EL (cell line): ENCODE data around the gene FAM20C.

ENCODE experiments used
- DNase-seq: peaks from one replicate; pipeline ENCODE4 v3.0.0-alpha.2; 2016

The FAM20C gene

GRCh38 chr7:278081-278480, 85.7 kb downstream of the FAM20C start:
- no peak for DNase-seq

- DNase-seq, result no peak
Observed at GRCh38 chr7:279821-280220, 87.5 kb downstream of the FAM20C start.

- DNase-seq, result no peak
Observed at GRCh38 chr7:280461-280860, 88.1 kb downstream of the FAM20C start.

DNA sequence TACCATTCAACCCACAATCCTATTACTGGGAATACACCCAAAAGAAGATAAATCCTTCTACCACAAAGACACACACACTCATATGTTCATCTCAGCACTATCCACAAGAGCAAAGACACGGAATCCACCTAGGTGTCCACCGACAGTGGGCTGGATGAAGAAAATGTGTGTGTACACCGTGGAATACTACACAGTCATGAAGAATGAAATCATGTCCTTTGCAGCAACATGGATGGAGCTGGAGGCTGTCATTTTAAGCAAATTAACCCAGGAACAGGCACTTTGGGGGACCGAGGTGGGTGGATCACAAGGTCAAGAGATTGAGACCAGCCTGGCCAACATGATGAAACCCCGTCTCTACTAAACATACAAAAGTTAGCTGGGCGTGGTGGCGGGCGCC, 89.3 kb downstream of the FAM20C start:
- no peak for DNase-seq

GRCh38 chr7:282621-283020, 90.2 kb downstream of the FAM20C start:
- DNase-seq, result no peak

- DNase-seq, result no peak
Observed at GRCh38 chr7:284762-285722, 92.7 kb downstream of the FAM20C start.

- no peak for DNase-seq
Observed at GRCh38 chr7:285731-286130, 93.4 kb downstream of the FAM20C start.

GRCh38 chr7:286266-286665, 93.9 kb downstream of the FAM20C start:
- DNase-seq, result no peak

GRCh38 chr7:288671-289101, 96.3 kb downstream of the FAM20C start:
- DNase-seq, result no peak

GRCh38 chr7:289209-289755, 96.9 kb downstream of the FAM20C start:
- DNase-seq, result no peak

- no peak for DNase-seq
Observed at GRCh38 chr7:289756-290553, 97.6 kb downstream of the FAM20C start, which contains the start of gene FOXL3. TSS of gene FOXL3 (plus strand) at chr7:290170. CDS start at chr7:290170, 0 bp downstream.

DNA sequence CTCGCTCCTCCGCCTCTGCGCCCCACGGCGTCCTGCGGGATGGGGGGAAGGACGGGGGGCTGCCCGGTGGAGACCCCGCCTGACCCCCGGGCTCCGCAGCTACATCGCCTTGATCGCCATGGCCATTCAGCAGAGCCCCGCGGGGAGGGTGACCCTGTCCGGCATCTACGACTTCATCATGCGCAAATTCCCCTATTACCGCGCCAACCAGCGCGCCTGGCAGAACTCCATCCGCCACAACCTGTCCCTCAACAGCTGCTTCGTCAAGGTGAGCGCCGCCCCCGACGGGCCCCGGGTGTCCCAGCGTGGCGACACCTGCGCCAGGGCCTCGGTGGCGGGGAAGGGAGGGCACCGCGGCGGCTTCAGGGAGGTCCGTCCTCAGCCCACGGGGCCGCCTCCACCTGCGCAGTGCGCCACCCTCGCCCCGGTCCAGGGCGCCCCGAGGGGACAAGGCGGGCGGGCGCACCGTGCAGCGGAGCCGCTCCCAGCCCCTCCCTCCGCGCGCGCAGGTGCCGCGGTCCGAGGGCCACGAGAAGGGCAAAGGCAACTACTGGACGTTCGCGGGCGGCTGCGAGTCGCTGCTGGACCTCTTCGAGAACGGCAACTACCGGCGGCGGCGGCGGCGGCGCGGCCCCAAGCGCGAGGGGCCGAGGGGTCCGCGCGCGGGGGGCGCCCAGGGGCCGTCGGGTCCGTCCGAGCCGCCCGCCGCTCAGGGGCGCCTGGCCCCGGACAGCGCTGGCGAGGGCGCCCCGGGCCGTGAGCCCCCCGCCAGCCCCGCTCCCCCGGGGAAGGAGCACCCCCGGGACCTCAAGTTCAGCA, 98.4 kb downstream of the FAM20C start:
- DNase-seq, result no peak

DNA sequence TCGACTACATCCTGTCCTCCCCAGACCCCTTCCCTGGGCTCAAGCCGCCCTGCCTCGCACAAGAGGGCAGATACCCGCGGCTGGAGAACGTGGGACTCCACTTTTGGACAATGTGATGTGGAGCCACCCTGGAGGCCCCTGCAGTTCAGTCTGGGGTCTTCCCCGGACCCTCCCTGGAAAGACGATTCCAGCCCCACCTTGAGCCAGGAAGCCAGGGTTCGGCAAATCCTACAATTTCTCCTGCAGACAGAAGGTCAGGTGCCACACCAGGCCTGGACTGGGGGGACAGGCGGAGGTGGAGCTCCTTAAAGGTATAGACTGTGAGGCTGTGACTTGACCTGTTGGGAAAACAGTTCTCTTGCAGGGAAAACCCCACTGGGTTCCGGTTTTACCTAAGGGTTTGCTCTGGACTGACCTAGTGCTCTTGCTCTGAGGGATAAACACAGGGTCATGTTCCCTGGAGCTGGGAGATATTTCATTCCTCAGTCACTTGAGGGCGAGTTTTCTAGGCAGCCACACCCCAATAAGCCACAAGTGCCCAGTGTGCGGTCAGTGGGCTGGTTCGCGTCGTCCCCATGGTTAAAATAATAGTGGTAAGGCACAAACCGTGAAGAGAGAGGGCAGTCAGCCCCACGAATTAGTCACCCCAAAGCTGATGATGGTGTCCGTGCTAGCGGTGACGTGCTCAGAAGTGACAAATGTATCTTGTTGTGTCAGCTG, 99.2 kb downstream of the FAM20C start:
- no peak for DNase-seq

GRCh38 chr7:292226-292625, 99.9 kb downstream of the FAM20C start:
- no peak for DNase-seq

DNA sequence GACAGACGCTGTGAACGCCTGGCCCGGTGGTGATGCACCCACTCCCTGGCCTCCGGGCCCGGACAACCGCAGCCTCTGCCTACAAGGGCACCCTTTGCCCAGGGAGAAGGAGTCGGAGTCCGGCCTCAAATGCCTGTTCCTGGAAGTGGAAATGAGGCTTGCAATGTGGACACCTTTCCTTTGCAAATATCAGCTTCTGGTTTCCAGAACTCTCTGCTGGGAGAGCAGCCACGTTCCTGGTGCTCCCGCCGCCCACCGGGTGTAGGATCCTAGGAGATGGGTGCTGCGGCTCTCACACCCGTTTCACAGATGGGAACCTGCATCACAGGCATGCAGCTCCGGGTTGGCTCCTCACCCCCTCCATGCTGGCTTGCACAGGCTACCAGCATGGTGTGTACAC, 100.5 kb downstream of the FAM20C start:
- no peak for DNase-seq

- no peak for DNase-seq
Observed at GRCh38 chr7:293681-294439, 101.5 kb downstream of the FAM20C start.

- no peak for DNase-seq
Observed at GRCh38 chr7:294440-295154, 102.2 kb downstream of the FAM20C start.

DNA sequence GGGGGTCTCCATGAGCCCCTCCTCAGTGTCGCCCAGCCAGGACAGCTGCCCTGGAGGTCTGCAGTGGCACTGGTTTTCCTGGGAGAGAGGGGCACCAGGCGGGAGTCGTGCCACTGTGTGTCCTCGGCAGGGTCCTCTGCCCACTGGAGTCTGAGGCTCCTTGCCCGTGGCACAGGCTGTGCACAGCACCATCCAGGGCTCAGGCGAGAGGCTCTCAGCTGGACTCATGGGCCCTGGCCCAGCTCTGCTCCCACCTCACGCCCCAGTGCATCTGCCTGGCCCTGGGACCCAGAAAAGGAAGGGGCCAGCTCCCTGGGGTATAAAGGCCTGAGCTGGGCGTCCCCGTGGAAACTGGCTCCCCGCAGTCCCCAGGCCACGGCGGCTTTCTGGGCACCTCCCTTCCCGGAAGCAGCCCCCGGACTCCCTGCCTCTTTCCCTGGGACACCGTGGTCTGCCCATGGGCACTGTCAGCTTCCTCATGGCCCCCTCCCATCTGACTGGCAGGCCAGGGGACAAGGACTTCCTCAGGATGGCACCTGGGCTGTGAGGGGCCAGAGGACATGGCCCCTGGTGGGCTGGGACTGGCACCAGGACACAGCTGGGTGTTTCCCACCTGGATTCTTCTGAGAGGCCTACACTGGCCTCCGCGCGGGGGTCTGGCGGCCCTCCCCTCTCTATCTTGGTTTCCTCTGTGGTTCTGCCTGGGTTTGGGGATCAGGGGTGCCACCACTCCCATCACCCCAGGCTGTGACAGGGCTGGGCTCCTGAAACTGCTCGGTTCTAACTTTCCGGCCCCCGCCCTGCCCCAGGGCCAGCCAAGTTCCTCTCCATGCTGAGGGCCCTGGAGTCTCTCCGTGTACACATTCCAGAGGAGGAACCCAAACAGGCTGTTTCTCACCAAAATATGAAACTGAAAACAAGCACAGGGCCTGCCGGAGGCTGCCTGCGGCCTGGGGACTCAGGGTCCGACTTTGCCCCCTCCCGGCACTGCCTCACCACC, 103.1 kb downstream of the FAM20C start:
- DNase-seq, result no peak

DNA sequence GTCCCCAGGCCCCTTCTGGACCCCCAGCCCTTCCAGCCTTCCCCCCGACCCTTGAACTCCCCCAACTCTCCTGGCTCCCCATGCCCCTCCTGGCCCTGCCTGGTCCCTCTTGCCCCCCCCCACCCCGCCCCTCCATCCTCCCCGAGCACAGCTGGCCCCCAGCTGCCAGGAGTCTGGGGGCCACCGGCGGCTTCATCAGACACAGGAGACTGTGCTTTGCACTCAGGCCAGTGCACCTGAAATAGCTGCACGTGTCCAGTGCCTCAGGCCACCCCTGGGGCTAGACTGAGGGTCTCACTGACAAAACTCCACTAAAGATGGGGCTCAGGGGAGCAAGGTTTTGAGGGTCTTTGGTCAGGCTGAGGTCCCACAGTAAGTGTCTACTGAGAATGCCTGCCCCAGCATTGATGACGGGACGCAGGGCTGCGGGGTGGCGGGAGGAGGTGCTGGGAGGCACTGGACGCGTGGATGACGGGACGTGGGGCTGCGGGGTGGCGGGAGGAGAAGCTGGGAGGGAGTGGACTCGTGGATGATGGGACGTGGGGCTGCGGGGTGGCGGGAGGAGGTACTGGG, 104.1 kb downstream of the FAM20C start:
- DNase-seq, result no peak
